GM23338 (cell line): ENCODE data around the gene CACNG6. TPM values are rescaled to one million over a fixed set of nuclear protein-coding genes. Genes with fewer than 3 reads are reported as not detected.
A peak's percentile ranks its signal among the peaks of the same experiment; 100 is the strongest.

Experiments
- ATAC-seq: fragments of 200-7000 bp; cut with Tn5 transposase; 3 replicates; pipeline ENCODE4 v1.9.1; 2020
- DNase-seq: peaks from one replicate; pipeline ENCODE4 v3.0.0-alpha.2; 2015; ENCODE audit warnings: low spot score
- H2AFZ ChIP-seq: fragments of 200-600 bp; sonication (generic); 2 replicates; pipeline ENCODE4 v1.8.0; 2016; ENCODE audit warnings: antibody characterized with exemption, mild to moderate bottlenecking, moderate library complexity
- H3F3A ChIP-seq: fragments of 200-600 bp; sonication (generic); replicated peaks from 2 replicates; pipeline ENCODE4 v1.8.0; 2017; ENCODE audit warnings: antibody characterized with exemption, mixed run types, low read depth
- H3K27ac ChIP-seq: fragments of 200-600 bp; sonication (generic); 2 replicates; pipeline ENCODE4 v1.6.1; 2016; ENCODE audit warnings: low read depth
- H3K27me3 ChIP-seq: fragments of 200-600 bp; sonication (generic); 2 replicates; pipeline ENCODE4 v1.8.0; 2016; ENCODE audit warnings: mild to moderate bottlenecking, mixed run types, moderate library complexity; ENCODE audit not compliant: insufficient read depth
- H3K36me3 ChIP-seq: fragments of 200-600 bp; sonication (generic); 2 replicates; pipeline ENCODE4 v1.8.0; 2016; ENCODE audit warnings: mild to moderate bottlenecking; ENCODE audit not compliant: insufficient read depth
- H3K4me1 ChIP-seq: fragments of 200-600 bp; sonication (generic); 2 replicates; pipeline ENCODE4 v1.8.0; 2016; ENCODE audit warnings: mild to moderate bottlenecking, moderate library complexity; ENCODE audit not compliant: insufficient read depth
- H3K4me2 ChIP-seq: fragments of 200-600 bp; sonication (generic); 2 replicates; pipeline ENCODE4 v1.7.1; 2017; ENCODE audit warnings: mixed run types
- H3K4me3 ChIP-seq: fragments of 200-600 bp; sonication (generic); 2 replicates; pipeline ENCODE4 v1.6.1; 2016; ENCODE audit warnings: mixed run types
- H3K79me2 ChIP-seq: fragments of 200-600 bp; sonication (generic); replicated peaks from 2 replicates; pipeline ENCODE4 v1.8.0; 2017; ENCODE audit warnings: mild to moderate bottlenecking; ENCODE audit not compliant: insufficient read depth
- H3K9me2 ChIP-seq: fragments of 200-600 bp; sonication (generic); 2 replicates; pipeline ENCODE4 v1.8.0; 2017; ENCODE audit not compliant: insufficient read depth
- H4K20me1 ChIP-seq: fragments of 200-600 bp; sonication (generic); replicated peaks from 2 replicates; pipeline ENCODE4 v1.8.0; 2017; ENCODE audit warnings: mild to moderate bottlenecking; ENCODE audit not compliant: insufficient read depth
- H3K27ac Mint-ChIP-seq: 2 replicates; pipeline ENCODE4 v1.8.0; 2020; ENCODE audit warnings: inconsistent platforms, mild to moderate bottlenecking, moderate library complexity, mixed read lengths
- H3K27me3 Mint-ChIP-seq: 3 replicates; pipeline ENCODE4 v1.8.0; 2022; ENCODE audit warnings: low read depth, mild to moderate bottlenecking, moderate library complexity, mixed read lengths, inconsistent platforms; ENCODE audit not compliant: insufficient read depth, poor library complexity
- H3K36me3 Mint-ChIP-seq: 3 replicates; pipeline ENCODE4 v1.8.0; 2021; ENCODE audit warnings: low read depth, mild to moderate bottlenecking, inconsistent platforms, moderate library complexity, mixed read lengths
- H3K4me1 Mint-ChIP-seq: 3 replicates; pipeline ENCODE4 v1.8.0; 2020; ENCODE audit warnings: mild to moderate bottlenecking, inconsistent platforms, mixed read lengths
- H3K4me3 Mint-ChIP-seq: 3 replicates; pipeline ENCODE4 v1.8.0; 2021; ENCODE audit warnings: moderate library complexity, mild to moderate bottlenecking, inconsistent platforms, mixed read lengths
- H3K9me3 Mint-ChIP-seq: 3 replicates; pipeline ENCODE4 v1.8.0; 2020; ENCODE audit warnings: moderate library complexity, mild to moderate bottlenecking, inconsistent platforms, mixed read lengths
- EZH2 ChIP-seq: fragments of 200-600 bp; sonication (generic); IDR thresholded peaks from one replicate; pipeline ENCODE4 v1.8.0; 2017; ENCODE audit warnings: antibody characterized with exemption, mild to moderate bottlenecking, low read depth; ENCODE audit not compliant: unreplicated experiment
- JUNB ChIP-seq: IDR thresholded peaks from one replicate; pipeline ENCODE4 v1.6.1; 2016; ENCODE audit warnings: antibody characterized with exemption; ENCODE audit not compliant: unreplicated experiment
- NANOG ChIP-seq: IDR thresholded peaks from 2 replicates; pipeline ENCODE4 v1.6.1; 2016; ENCODE audit warnings: antibody characterized with exemption, borderline replicate concordance
- POLR2AphosphoS5 ChIP-seq: IDR thresholded peaks from 2 replicates; pipeline ENCODE4 v1.6.1; 2016; ENCODE audit warnings: antibody characterized with exemption, low read depth
- ZNF114 ChIP-seq: fragments of 250-450 bp; sonication (Bioruptor Pico); IDR thresholded peaks from 2 replicates; pipeline ENCODE4 v1.5.0; 2020; ENCODE audit warnings: mild to moderate bottlenecking, moderate library complexity
- ZNF462 ChIP-seq: fragments of 250-450 bp; sonication (Bioruptor Pico); IDR thresholded peaks from 2 replicates; pipeline ENCODE4 v1.5.0; 2020; ENCODE audit warnings: mild to moderate bottlenecking, moderate library complexity
- polyA plus RNA-seq: library from polyadenylated mRNA; unstranded; fragments of >200 nt; fragmentation: Nextera tagmentation; extraction: Ambion mirVana; gene quantifications from 2 replicates; pipeline ENCODE4 v1.2.1, GENCODE V29; 2016
- total RNA-seq: library from RNA; depleted of rRNA; stranded (reverse); fragments of >200 nt; shearing (Covaris generic); gene quantifications from 2 replicates; pipeline ENCODE4 v1.2.3, GENCODE V29; 2014
- TF ChIP-seq, protein P1 (sequence below), 2 experiments: fragments of 200-600 bp in 1 of 2; sonication (generic) in 1 of 2; conservative IDR thresholded peaks; 2 replicates each; pipeline versions ENCODE4 v1.5.1 to v1.6.1; 2016 to 2017; ENCODE audit warnings: antibody characterized with exemption in 2 of 2, low read depth in 2 of 2, mild to moderate bottlenecking in 2 of 2, moderate library complexity in 1 of 2
- TF ChIP-seq, protein P2 (sequence below): IDR thresholded peaks from one replicate; pipeline ENCODE4 v1.6.1; 2018; ENCODE audit warnings: antibody characterized with exemption; ENCODE audit not compliant: unreplicated experiment

CACNG6 gene
- total and polyA plus RNA-seq, 2 experiments from 2014 or later: 0.38 to 1.5 TPM

- TF ChIP-seq, protein P1, sequence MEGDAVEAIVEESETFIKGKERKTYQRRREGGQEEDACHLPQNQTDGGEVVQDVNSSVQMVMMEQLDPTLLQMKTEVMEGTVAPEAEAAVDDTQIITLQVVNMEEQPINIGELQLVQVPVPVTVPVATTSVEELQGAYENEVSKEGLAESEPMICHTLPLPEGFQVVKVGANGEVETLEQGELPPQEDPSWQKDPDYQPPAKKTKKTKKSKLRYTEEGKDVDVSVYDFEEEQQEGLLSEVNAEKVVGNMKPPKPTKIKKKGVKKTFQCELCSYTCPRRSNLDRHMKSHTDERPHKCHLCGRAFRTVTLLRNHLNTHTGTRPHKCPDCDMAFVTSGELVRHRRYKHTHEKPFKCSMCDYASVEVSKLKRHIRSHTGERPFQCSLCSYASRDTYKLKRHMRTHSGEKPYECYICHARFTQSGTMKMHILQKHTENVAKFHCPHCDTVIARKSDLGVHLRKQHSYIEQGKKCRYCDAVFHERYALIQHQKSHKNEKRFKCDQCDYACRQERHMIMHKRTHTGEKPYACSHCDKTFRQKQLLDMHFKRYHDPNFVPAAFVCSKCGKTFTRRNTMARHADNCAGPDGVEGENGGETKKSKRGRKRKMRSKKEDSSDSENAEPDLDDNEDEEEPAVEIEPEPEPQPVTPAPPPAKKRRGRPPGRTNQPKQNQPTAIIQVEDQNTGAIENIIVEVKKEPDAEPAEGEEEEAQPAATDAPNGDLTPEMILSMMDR (conservative IDR thresholded peaks at IDR 0.05; ENCODE audit: low read depth in 2 of 2): no peak
Measured at GRCh38 chr19:53969366-53969765, 22.1 kb upstream of the CACNG6 start (continued).

DNA sequence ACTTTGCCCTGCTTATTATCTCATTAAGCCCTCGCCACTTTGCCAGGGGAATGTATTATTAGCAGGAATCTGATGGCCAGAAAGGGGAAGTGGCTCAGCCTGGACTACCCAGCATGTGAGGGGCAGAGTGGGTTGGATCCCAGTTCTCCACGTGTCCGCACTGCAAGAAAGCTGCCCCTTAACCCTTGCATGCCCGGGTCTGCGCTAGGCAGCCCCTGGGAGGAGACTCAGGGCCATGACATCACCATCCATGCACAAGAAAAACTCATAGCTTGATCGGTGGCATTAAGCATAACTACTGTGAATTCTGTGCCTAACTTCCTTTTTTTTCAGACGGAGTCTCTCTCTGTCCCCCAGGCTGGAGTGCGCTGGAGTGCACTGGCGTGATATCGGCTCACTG is 19.8 kb upstream of the CACNG6 start:
- H3K27me3 Mint-ChIP-seq: peaks cover 7% of the 10 kb centered on the region
- H3K4me1 ChIP-seq: no peaks in the 10 kb centered on the region; the same call in 1 of the 2 replicates
- H3K9me2 ChIP-seq: no peaks in the 10 kb centered on the region
- H3F3A ChIP-seq: peaks cover 7% of the 10 kb centered on the region; the same call in 1 of the 2 replicates
- DNase-seq (peak; percentile 30), ATAC-seq (peak; percentile 71)
- peaks cover 6% of the 10 kb centered on the region; the same call in 1 of the 2 replicates for H4K20me1 ChIP-seq
- H3K4me3 Mint-ChIP-seq: no peak overlapping the region
- peaks cover 64% of the 10 kb centered on the region for H3K36me3 Mint-ChIP-seq
- H3K79me2 ChIP-seq: peaks cover 9% of the 10 kb centered on the region; the same call in 1 of the 2 replicates
- H3K4me3 ChIP-seq: no peak overlapping the region
- no peak overlapping the region for H2AFZ ChIP-seq
- no peaks in the 10 kb centered on the region for H3K9me3 Mint-ChIP-seq
- no peaks in the 10 kb centered on the region for H3K27me3 ChIP-seq
- no peak overlapping the region for H3K27ac ChIP-seq
- peaks cover 3% of the 10 kb centered on the region for H3K4me1 Mint-ChIP-seq
- no peak overlapping the region for H3K27ac Mint-ChIP-seq
- TF ChIP-seq, protein P2, sequence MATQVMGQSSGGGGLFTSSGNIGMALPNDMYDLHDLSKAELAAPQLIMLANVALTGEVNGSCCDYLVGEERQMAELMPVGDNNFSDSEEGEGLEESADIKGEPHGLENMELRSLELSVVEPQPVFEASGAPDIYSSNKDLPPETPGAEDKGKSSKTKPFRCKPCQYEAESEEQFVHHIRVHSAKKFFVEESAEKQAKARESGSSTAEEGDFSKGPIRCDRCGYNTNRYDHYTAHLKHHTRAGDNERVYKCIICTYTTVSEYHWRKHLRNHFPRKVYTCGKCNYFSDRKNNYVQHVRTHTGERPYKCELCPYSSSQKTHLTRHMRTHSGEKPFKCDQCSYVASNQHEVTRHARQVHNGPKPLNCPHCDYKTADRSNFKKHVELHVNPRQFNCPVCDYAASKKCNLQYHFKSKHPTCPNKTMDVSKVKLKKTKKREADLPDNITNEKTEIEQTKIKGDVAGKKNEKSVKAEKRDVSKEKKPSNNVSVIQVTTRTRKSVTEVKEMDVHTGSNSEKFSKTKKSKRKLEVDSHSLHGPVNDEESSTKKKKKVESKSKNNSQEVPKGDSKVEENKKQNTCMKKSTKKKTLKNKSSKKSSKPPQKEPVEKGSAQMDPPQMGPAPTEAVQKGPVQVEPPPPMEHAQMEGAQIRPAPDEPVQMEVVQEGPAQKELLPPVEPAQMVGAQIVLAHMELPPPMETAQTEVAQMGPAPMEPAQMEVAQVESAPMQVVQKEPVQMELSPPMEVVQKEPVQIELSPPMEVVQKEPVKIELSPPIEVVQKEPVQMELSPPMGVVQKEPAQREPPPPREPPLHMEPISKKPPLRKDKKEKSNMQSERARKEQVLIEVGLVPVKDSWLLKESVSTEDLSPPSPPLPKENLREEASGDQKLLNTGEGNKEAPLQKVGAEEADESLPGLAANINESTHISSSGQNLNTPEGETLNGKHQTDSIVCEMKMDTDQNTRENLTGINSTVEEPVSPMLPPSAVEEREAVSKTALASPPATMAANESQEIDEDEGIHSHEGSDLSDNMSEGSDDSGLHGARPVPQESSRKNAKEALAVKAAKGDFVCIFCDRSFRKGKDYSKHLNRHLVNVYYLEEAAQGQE: no peak
- no peak for TF ChIP-seq EZH2
- TF ChIP-seq POLR2AphosphoS5: no peak
- no peak for TF ChIP-seq ZNF114 (CRISPR knock-in tag)
- no peak for TF ChIP-seq JUNB
- H3K36me3 ChIP-seq: peaks cover 14% of the 10 kb centered on the region
- no peak overlapping the region for H3K4me2 ChIP-seq

GRCh38 chr19:53977429-53977990 is 13.9 kb upstream of the CACNG6 start:
- Histone ChIP-seq H3K27ac (peak overlapping the region; percentile 83), H3K4me3 (peak overlapping the region; percentile 60), H3K27me3 (no peaks in the 10 kb centered on the region), H2AFZ (no peak overlapping the region), H3K4me1 (0 out of 2 replicates have a peak, but pooled peaks cover 4% of the 10 kb centered on the region), H4K20me1 (peaks cover 5% of the 10 kb centered on the region; the same call in 1 of the 2 replicates), H3K9me2 (no peaks in the 10 kb centered on the region), H3K36me3 (peaks cover 5% of the 10 kb centered on the region), H3F3A (peaks cover 17% of the 10 kb centered on the region; the same call in 1 of the 2 replicates), H3K4me2 (peak overlapping the region; percentile 80), H3K79me2 (peaks cover 6% of the 10 kb centered on the region)
- Mint-ChIP-seq H3K36me3 (peaks cover 30% of the 10 kb centered on the region), H3K4me1 (peaks cover 18% of the 10 kb centered on the region), H3K9me3 (peaks cover 3% of the 10 kb centered on the region; the same call in 2 of the 3 replicates), H3K27me3 (peaks cover 36% of the 10 kb centered on the region), H3K27ac (peak overlapping the region; percentile 97), H3K4me3 (peak overlapping the region; percentile 85)
- DNase-seq (peak; percentile 99), ATAC-seq (peak; percentile 8)
- TF ChIP-seq JUNB: no peak
- peak; percentile 80; the same call in 1 of the 2 replicates for TF ChIP-seq ZNF462 (CRISPR knock-in tag)
- TF ChIP-seq NANOG: no peak
